Measurements from ENCODE around the gene F2RL3. TPM values are rescaled to one million over a fixed set of nuclear protein-coding genes. Genes with fewer than 3 reads are reported as not detected.

The F2RL3 gene
- total RNA-seq, 1 experiment from 2014 or later, result not detected

GRCh38 chr19:16890461-16891184 is 1.8 kb downstream of the F2RL3 start:
- Mint-ChIP-seq H3K27ac (ENCODE audit: unreplicated experiment) (no peak overlapping the region), H3K27me3 (ENCODE audit: insufficient read depth, unreplicated experiment) (no peaks in the 10 kb centered on the region), H3K9me3 (ENCODE audit: unreplicated experiment) (no peaks in the 10 kb centered on the region), H3K4me1 (ENCODE audit: low read depth, unreplicated experiment) (no peaks in the 10 kb centered on the region), H3K4me3 (ENCODE audit: unreplicated experiment) (no peak overlapping the region), H3K36me3 (ENCODE audit: insufficient read depth, unreplicated experiment) (no peaks in the 10 kb centered on the region)
- no peaks in the 10 kb centered on the region for H3K9me3 ChIP-seq
- H3K36me3 ChIP-seq (ENCODE audit: control insufficient read depth, insufficient read depth, low read length), result no peaks in the 10 kb centered on the region
- H3K27me3 ChIP-seq (replicated peaks; ENCODE audit: control insufficient read depth, insufficient read depth, low read length), result no peaks in the 10 kb centered on the region
- POLR2A ChIA-PET, result no interaction called here
- no peak for TF ChIP-seq CTCF (IDR thresholded peaks at IDR 0.05; ENCODE audit: insufficient read depth in 1 of 2, low read depth in 1 of 2, low read length in 1 of 2, severe bottlenecking in 1 of 2, unreplicated experiment in 1 of 2)
- no peak overlapping the region for H3K4me3 ChIP-seq (ENCODE audit: low read depth, low read length)
- intact Hi-C loops (cut with micrococcal nuclease; ENCODE audit: unreplicated experiment), result no loop called here
- no TSS peak for BruUV-seq (replicated peaks)
- no peaks in the 10 kb centered on the region for H3K4me1 ChIP-seq
- no peak for DNase-seq
- CTCF ChIA-PET, result no interaction called here

GRCh38 chr19:16891696-16892382 is 3.0 kb downstream of the F2RL3 start:
- H3K27ac Mint-ChIP-seq (ENCODE audit: unreplicated experiment), result no peak overlapping the region
- H3K4me1 Mint-ChIP-seq (ENCODE audit: low read depth, unreplicated experiment), result no peaks in the 10 kb centered on the region
- BruUV-seq (replicated peaks), result no TSS peak
- no peaks in the 10 kb centered on the region for H3K27me3 Mint-ChIP-seq (ENCODE audit: insufficient read depth, unreplicated experiment)
- intact Hi-C loops (cut with micrococcal nuclease; ENCODE audit: unreplicated experiment), result no loop called here
- ChIA-PET CTCF (no interaction called here), POLR2A (no interaction called here)
- H3K36me3 ChIP-seq (ENCODE audit: control insufficient read depth, insufficient read depth, low read length), result no peaks in the 10 kb centered on the region
- no peaks in the 10 kb centered on the region for H3K4me1 ChIP-seq
- no peaks in the 10 kb centered on the region for H3K9me3 Mint-ChIP-seq (ENCODE audit: unreplicated experiment)
- no peak for TF ChIP-seq CTCF (IDR thresholded peaks at IDR 0.05; ENCODE audit: insufficient read depth in 1 of 2, low read depth in 1 of 2, low read length in 1 of 2, severe bottlenecking in 1 of 2, unreplicated experiment in 1 of 2)
- H3K4me3 Mint-ChIP-seq (ENCODE audit: unreplicated experiment), result no peak overlapping the region
- no peak overlapping the region for H3K4me3 ChIP-seq (ENCODE audit: low read depth, low read length)
- no peaks in the 10 kb centered on the region for H3K9me3 ChIP-seq
- H3K36me3 Mint-ChIP-seq (ENCODE audit: insufficient read depth, unreplicated experiment), result no peaks in the 10 kb centered on the region
- no peaks in the 10 kb centered on the region for H3K27me3 ChIP-seq (replicated peaks; ENCODE audit: control insufficient read depth, insufficient read depth, low read length)
- no peak for DNase-seq

- H3K4me3 Mint-ChIP-seq (ENCODE audit: unreplicated experiment), result no peak overlapping the region
- no peaks in the 10 kb centered on the region for H3K36me3 Mint-ChIP-seq (ENCODE audit: insufficient read depth, unreplicated experiment)
- POLR2A ChIA-PET, result no interaction called here
- Histone ChIP-seq H3K9me3 (no peaks in the 10 kb centered on the region), H3K36me3 (ENCODE audit: control insufficient read depth, insufficient read depth, low read length) (no peaks in the 10 kb centered on the region), H3K4me1 (no peaks in the 10 kb centered on the region), H3K27me3 (replicated peaks; ENCODE audit: control insufficient read depth, insufficient read depth, low read length) (no peaks in the 10 kb centered on the region), H3K4me3 (ENCODE audit: low read depth, low read length) (no peak overlapping the region)
- H3K27me3 Mint-ChIP-seq (ENCODE audit: insufficient read depth, unreplicated experiment), result no peaks in the 10 kb centered on the region
- no peaks in the 10 kb centered on the region for H3K9me3 Mint-ChIP-seq (ENCODE audit: unreplicated experiment)
- BruUV-seq (replicated peaks), result no TSS peak
- intact Hi-C loops (cut with micrococcal nuclease; ENCODE audit: unreplicated experiment), result no loop called here
- CTCF ChIA-PET, result no interaction called here
- no peak for TF ChIP-seq CTCF (IDR thresholded peaks at IDR 0.05; ENCODE audit: insufficient read depth in 1 of 2, low read depth in 1 of 2, low read length in 1 of 2, severe bottlenecking in 1 of 2, unreplicated experiment in 1 of 2)
- no peak overlapping the region for H3K27ac Mint-ChIP-seq (ENCODE audit: unreplicated experiment)
- H3K4me1 Mint-ChIP-seq (ENCODE audit: low read depth, unreplicated experiment), result no peaks in the 10 kb centered on the region
- no peak for DNase-seq
Measured at GRCh38 chr19:16892436-16892835, 3.6 kb downstream of the F2RL3 start.

Measured in Caco-2 (cell line).